GM18909 (cell line): ENCODE results near the gene CCDC192.
A peak's percentile ranks its signal among the peaks of the same experiment; 100 is the strongest.
"Not testable (repeated sequence)": the region's sequence is repeated elsewhere in the genome, so short reads cannot be mapped to it uniquely, and the experiment has no call there.

Source experiments
- ATAC-seq: cut with Tn5 transposase; IDR thresholded peaks from one replicate; pipeline ENCODE4 v1.9.1; 2021; ENCODE audit warnings: mild to moderate bottlenecking; ENCODE audit not compliant: unreplicated experiment, poor library complexity

Gene CCDC192

GRCh38 chr5:127757576-127757975 lies 54.4 kb downstream of the CCDC192 start:
- peak; percentile 85 for ATAC-seq

- no peak for ATAC-seq
Observed at GRCh38 chr5:127758766-127759283, 55.6 kb downstream of the CCDC192 start.

- ATAC-seq = no peak
Observed at GRCh38 chr5:127761869-127762268, 58.7 kb downstream of the CCDC192 start.

- no peak for ATAC-seq
Observed at GRCh38 chr5:127762412-127762811, 59.2 kb downstream of the CCDC192 start.

- ATAC-seq = no peak
Observed at GRCh38 chr5:127766676-127767335, 63.6 kb downstream of the CCDC192 start.

GRCh38 chr5:127769386-127769785 lies 66.2 kb downstream of the CCDC192 start:
- ATAC-seq = no peak

- no peak for ATAC-seq
Observed at GRCh38 chr5:127770272-127770671, 67.1 kb downstream of the CCDC192 start.

- no peak for ATAC-seq
Observed at GRCh38 chr5:127772531-127772930, 69.3 kb downstream of the CCDC192 start.

- ATAC-seq = no peak
Observed at GRCh38 chr5:127774221-127774620, 71.0 kb downstream of the CCDC192 start.

- ATAC-seq = no peak
Observed at GRCh38 chr5:127776477-127776876, 73.3 kb downstream of the CCDC192 start.

- no peak for ATAC-seq
Observed at GRCh38 chr5:127777957-127778356, 74.8 kb downstream of the CCDC192 start.

GRCh38 chr5:127782450-127782849 lies 79.3 kb downstream of the CCDC192 start:
- ATAC-seq = not testable (repeated sequence)

GRCh38 chr5:127785098-127785927 lies 82.1 kb downstream of the CCDC192 start:
- ATAC-seq = peak; percentile 82

GRCh38 chr5:127791439-127791838 lies 88.2 kb downstream of the CCDC192 start:
- no peak for ATAC-seq

GRCh38 chr5:127791908-127792307 lies 88.7 kb downstream of the CCDC192 start:
- ATAC-seq = not testable (repeated sequence)

- no peak for ATAC-seq
Observed at GRCh38 chr5:127793052-127793451, 89.9 kb downstream of the CCDC192 start.

GRCh38 chr5:127793879-127794278 lies 90.7 kb downstream of the CCDC192 start:
- ATAC-seq = no peak

- no peak for ATAC-seq
Observed at GRCh38 chr5:127796211-127796610, 93.0 kb downstream of the CCDC192 start.

- ATAC-seq = no peak
Observed at GRCh38 chr5:127799293-127799905, 96.2 kb downstream of the CCDC192 start.

- no peak for ATAC-seq
Observed at GRCh38 chr5:127801751-127802476, 98.7 kb downstream of the CCDC192 start.
